Mononuclear cell (primary cell): Measurements from ENCODE around the gene RITA1. TPM values are rescaled to one million over a fixed set of nuclear protein-coding genes. Genes with fewer than 3 reads are reported as not detected.
"Not testable (repeated sequence)": the region's sequence is repeated elsewhere in the genome, so short reads cannot be mapped to it uniquely, and the experiment has no call there.

Experiments
- H3K27me3 ChIP-seq: 2 replicates; pipeline ENCODE4 v1.6.0; 2011; ENCODE audit warnings: low read length, control low read depth; ENCODE audit not compliant: insufficient read depth
- H3K4me1 ChIP-seq: 2 replicates; pipeline ENCODE4 v1.5.1; 2011; ENCODE audit warnings: mild to moderate bottlenecking, low read length, control low read depth; ENCODE audit not compliant: insufficient read depth
- H3K4me3 ChIP-seq: 2 replicates; pipeline ENCODE4 v1.5.1; 2011; ENCODE audit warnings: mild to moderate bottlenecking, low read length, moderate library complexity
- H3K9me3 ChIP-seq: 2 replicates; pipeline ENCODE4 v1.5.1; 2011; ENCODE audit warnings: low read depth, mild to moderate bottlenecking, control low read depth, low read length
- total RNA-seq: library from RNA; depleted of rRNA; stranded (reverse); fragments of >200 nt; gene quantifications from one replicate; pipeline ENCODE4 v1.2.3, GENCODE V29; 2012

Gene RITA1
- total RNA-seq, 1 donor = 3.3 TPM

- H3K4me1 ChIP-seq = peaks cover 71% of the 10 kb centered on the region
- H3K27me3 ChIP-seq = no peaks in the 10 kb centered on the region
- no peak overlapping the region for H3K4me3 ChIP-seq
- H3K9me3 ChIP-seq = no peaks in the 10 kb centered on the region
These were observed 16.0 kb downstream of the RITA1 start for GRCh38 chr12:113201187-113202177.

- peaks cover 77% of the 10 kb centered on the region for H3K4me1 ChIP-seq
- H3K9me3 ChIP-seq = no peaks in the 10 kb centered on the region
- H3K4me3 ChIP-seq = no peak overlapping the region
- no peaks in the 10 kb centered on the region for H3K27me3 ChIP-seq
These were observed 17.0 kb downstream of the RITA1 start for GRCh38 chr12:113202300-113203075.

- Histone ChIP-seq H3K9me3 (no peaks in the 10 kb centered on the region), H3K4me1 (peaks cover 90% of the 10 kb centered on the region), H3K4me3 (no peak overlapping the region), H3K27me3 (no peaks in the 10 kb centered on the region)
These were observed 18.6 kb downstream of the RITA1 start for GRCh38 chr12:113203852-113204760.

GRCh38 chr12:113204804-113205203 lies 19.3 kb downstream of the RITA1 start:
- no peaks in the 10 kb centered on the region for H3K27me3 ChIP-seq
- no peak overlapping the region for H3K4me3 ChIP-seq
- peaks cover 91% of the 10 kb centered on the region for H3K4me1 ChIP-seq
- H3K9me3 ChIP-seq = no peaks in the 10 kb centered on the region

GRCh38 chr12:113206802-113207201 lies 21.3 kb downstream of the RITA1 start:
- peaks cover 91% of the 10 kb centered on the region for H3K4me1 ChIP-seq
- not testable (repeated sequence) for H3K27me3 ChIP-seq, H3K9me3 ChIP-seq, H3K4me3 ChIP-seq

- peaks cover 93% of the 10 kb centered on the region for H3K4me1 ChIP-seq
- H3K27me3 ChIP-seq = no peaks in the 10 kb centered on the region
- no peak overlapping the region for H3K4me3 ChIP-seq
- H3K9me3 ChIP-seq = no peaks in the 10 kb centered on the region
These were observed 22.1 kb downstream of the RITA1 start for GRCh38 chr12:113207613-113208040.

- H3K4me3 ChIP-seq = no peak overlapping the region
- H3K27me3 ChIP-seq = no peaks in the 10 kb centered on the region
- peaks cover 90% of the 10 kb centered on the region for H3K4me1 ChIP-seq
These were observed 22.8 kb downstream of the RITA1 start for GRCh38 chr12:113208041-113208934.

GRCh38 chr12:113211160-113211559 lies 25.6 kb downstream of the RITA1 start:
- Histone ChIP-seq H3K4me1 (peaks cover 94% of the 10 kb centered on the region), H3K4me3 (no peak overlapping the region), H3K9me3 (no peaks in the 10 kb centered on the region), H3K27me3 (no peaks in the 10 kb centered on the region)

More at GRCh38 chr12:113208041-113208934, 22.8 kb downstream of the RITA1 start:
- H3K9me3 ChIP-seq = no peaks in the 10 kb centered on the region

GRCh38 chr12:113214895-113215400 lies 29.4 kb downstream of the RITA1 start:
- no peaks in the 10 kb centered on the region for H3K27me3 ChIP-seq
- H3K4me1 ChIP-seq = peaks cover 81% of the 10 kb centered on the region
- H3K4me3 ChIP-seq = no peak overlapping the region
- H3K9me3 ChIP-seq = no peaks in the 10 kb centered on the region

- no peaks in the 10 kb centered on the region for H3K27me3 ChIP-seq
- H3K4me3 ChIP-seq = no peak overlapping the region
- no peaks in the 10 kb centered on the region for H3K9me3 ChIP-seq
- peaks cover 78% of the 10 kb centered on the region for H3K4me1 ChIP-seq
These were observed 30.5 kb downstream of the RITA1 start for GRCh38 chr12:113216027-113216426.

- Histone ChIP-seq H3K4me1 (peaks cover 74% of the 10 kb centered on the region), H3K27me3 (no peaks in the 10 kb centered on the region), H3K4me3 (peak overlapping the region; percentile 40), H3K9me3 (no peaks in the 10 kb centered on the region)
These were observed 35.2 kb downstream of the RITA1 start for GRCh38 chr12:113220593-113221180.

- Histone ChIP-seq H3K4me3 (peak within 1 kb of the TSS; percentile 79), H3K4me1 (peaks cover 73% of the 10 kb centered on the region), H3K9me3 (no peaks in the 10 kb centered on the region), H3K27me3 (no peaks in the 10 kb centered on the region)
These were observed 35.9 kb downstream of the RITA1 start, which contains the start of gene TPCN1 for GRCh38 chr12:113221181-113221996. Gene TPCN1, plus strand, starts transcription at chr12:113221464. Its CDS starts 5,389 bp downstream, at chr12:113226853.
